ENCODE measurements around the gene IGFBP1.

DNA sequence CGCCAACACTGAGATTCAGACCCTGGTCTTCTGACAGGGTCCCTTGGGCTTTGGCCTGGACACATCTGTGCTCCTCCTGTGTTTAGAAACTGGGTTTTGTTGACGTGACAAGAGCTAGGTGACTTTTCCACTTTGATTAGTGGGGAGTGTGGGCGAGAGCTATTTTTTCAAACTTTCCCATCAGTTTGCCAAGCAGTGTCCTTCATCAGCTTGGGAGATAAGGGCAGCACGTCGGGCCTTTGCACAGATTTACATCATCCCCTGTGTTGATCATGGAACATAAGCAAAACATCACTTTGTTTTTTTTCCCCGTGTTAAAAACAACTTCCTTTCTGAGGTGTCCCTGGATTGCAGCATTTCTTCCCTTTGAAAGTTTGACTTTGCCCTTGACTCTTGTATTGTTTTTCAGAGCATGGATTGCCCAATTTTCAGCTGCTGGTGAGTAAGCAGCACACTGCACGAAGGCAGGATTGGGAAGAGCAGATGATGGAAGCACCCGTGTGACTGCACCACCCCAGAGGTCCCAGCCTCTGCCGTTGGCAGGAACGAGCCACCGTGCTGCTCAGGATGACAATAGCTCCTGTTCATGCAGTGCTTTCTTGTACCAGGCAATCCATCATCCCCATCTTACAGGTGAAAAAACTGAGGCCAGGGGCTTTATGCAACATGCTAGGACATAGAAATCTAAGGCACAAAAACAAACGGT is 6.4 kb upstream of the IGFBP1 start:
- TF ChIP-seq TAF1 (IDR thresholded peaks at IDR 0.05; ENCODE audit: borderline replicate concordance, low read depth, low read length) = no peak
- no peak for TF ChIP-seq POLR2A (IDR thresholded peaks at IDR 0.05; ENCODE audit: low read depth, low read length)
- TF ChIP-seq POLR2AphosphoS5 (IDR thresholded peaks at IDR 0.05; ENCODE audit: low read depth, low read length) = no peak

Data from GM12892 (cell line).